Activated gamma-delta T cell (primary cell): ENCODE measurements around the gene NFKBIL1.
"Not testable (repeated sequence)": the region's sequence is repeated elsewhere in the genome, so short reads cannot be mapped to it uniquely, and the experiment has no call there.

ENCODE experiments used
- DNase-seq: peaks from one replicate; lab custom pipeline; 2025; lab: John Stamatoyannopoulos, UW

The NFKBIL1 gene

DNA sequence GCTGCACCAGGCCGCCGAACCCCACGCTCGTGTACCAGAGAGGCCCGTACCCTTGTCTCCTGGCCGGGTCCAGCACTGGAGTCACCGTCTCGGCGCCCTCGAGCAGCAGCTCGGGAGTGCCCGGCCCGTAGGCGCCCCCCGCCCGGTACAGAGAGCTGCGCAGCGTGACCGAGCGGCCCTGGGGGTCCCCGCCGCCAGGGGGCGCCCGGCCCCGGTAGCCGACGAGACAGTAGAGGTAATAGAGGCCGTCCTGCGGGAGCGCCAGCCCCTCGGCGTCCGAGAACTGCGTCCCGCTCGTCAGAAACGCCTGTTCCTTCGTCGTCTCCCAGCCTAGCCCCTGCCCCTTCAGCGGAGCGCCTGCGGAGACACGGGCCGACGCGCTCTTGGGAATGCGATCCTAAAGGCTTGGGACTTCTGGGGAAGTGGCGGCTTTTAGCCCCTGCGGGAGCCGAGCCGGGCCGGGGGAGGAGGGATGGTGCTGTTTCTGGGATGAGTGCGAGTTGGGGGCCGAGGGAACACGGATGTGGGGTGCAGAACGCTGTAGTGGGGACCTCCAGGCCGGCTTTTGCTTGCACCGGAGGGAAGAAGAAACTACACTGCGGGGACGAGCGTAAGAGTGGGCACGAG is 33.5 kb downstream of the NFKBIL1 start:
- DNase-seq: peak; percentile 83

- no peak for DNase-seq
Measured at GRCh38 chr6:31581434-31582229, 34.2 kb downstream of the NFKBIL1 start.

DNA sequence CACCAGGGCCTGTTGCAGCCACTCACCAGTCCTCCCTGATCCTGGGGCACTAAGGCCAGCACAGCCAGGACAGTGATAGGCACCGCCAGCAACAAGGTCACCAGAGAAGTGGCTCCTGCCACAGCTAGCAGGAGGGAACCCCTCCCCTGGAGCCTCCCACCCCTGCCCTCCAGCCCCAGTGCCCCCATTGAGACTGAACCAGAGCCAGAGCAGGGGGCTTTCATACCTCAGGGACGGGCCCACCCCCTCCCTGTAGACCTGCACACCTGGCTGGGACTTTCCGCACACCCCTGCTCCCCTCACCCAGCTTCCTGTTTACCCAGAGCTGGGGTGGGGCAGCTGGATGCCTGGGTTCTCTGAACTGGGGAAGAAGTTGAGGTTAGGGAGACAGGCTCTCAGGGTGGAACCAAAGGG is 34.8 kb downstream of the NFKBIL1 start, which contains the start of gene LTB:
Gene LTB, minus strand, starts transcription at position 195 of the 414 bp plus-strand sequence. Its CDS starts 7 bp downstream, at position 188.
- no peak for DNase-seq

- no peak for DNase-seq
Measured at GRCh38 chr6:31585491-31585890, 38.1 kb downstream of the NFKBIL1 start.

GRCh38 chr6:31586008-31586407 is 38.6 kb downstream of the NFKBIL1 start, which contains the start of gene LST1:
Gene LST1, plus strand, starts transcription at chr6:31586277. Its CDS starts 1,023 bp downstream, at chr6:31587300.
- no peak for DNase-seq

DNA sequence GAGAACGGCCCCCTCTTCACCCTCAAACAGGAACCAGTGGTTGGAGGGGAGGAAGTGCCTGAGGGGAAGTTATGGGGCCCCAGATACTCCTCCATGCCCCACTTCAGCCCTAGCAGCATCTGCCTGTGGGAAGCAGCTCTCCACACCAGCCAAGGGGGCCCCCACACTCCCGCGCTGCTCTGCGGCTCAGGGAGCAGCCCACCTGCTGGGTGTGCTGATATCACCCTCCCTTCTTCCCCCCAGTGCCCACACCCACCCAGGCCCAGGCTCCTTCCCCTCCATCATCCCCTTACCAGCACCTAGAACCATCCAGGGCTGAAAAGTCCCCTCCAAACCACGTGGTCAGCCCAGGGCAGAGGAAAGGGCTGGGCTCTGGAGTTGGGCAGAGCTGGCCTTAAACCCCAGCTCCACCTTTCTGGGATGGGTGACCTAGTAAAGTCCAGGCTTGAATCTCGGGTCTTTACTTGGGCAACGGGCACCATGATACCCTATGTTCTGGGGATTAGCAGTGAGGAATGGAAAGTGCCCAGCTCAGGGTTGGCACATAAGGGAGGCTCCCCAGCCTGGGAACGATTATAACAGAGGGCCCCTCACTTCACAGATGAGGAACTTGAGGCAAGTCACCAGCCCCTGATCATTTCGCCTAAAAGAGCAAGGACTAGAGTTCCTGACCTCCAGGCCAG is 39.3 kb downstream of the NFKBIL1 start:
- DNase-seq: no peak

DNA sequence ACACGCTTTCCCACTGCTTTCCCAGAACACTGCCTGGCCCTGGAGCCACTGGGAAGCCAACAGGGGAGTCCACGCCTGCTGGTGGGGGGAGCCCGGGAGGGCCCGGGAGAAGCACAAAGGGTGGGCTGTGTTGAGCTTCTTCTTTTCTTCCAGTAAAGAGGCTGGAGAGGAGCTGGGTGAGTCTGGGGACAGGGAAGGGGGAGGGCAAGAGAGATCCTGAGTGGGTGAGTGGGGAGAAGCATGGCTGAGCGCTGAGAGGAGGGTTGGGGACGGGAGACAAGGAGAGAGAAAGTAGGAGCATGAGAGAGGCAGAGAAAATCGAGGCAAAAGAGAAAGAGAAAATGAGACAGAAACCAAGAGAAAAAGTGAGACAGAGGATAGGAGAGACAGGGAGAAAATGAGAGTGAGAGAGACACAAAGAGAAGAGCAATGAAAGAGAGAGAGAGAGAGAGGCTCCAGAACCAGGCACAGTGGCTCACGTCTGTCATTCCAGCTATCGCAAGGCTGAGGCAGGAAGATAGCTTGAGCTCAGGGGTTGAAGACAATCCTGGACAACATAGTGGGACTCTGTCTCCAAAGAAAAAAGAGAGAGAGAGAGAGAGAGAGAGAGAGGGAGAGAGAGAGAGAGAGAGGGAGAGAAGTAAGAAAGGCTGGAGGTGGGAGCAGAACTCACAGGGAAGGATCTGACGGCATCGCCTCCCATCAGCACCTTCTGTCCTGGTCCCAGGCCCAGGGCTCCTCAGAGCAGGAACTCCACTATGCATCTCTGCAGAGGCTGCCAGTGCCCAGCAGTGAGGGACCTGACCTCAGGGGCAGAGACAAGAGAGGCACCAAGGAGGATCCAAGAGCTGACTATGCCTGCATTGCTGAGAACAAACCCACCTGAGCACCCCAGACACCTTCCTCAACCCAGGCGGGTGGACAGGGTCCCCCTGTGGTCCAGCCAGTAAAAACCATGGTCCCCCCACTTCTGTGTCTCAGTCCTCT is 40.7 kb downstream of the NFKBIL1 start:
- DNase-seq: no peak

- no peak for DNase-seq
Measured at GRCh38 chr6:31588871-31589650, 41.7 kb downstream of the NFKBIL1 start.

DNA sequence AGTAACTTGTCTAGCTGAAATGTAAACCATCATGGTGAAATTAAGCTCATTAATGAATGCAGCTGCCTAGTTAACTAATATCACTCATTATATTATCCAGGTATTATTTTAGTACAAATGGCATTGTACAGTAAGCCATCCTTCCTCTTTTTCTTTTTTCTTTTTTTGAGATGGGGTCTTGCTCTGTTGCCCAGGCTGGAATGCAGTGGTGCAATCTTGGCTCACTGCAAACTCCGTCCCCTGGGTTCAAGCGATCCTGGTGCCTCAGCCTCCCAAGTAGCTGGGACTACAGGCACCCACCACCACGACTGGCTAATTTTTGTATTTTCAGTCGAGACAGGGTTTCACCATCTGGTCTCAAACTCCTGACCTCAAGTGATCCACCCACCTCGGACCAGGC is 43.3 kb downstream of the NFKBIL1 start:
- not testable (repeated sequence) for DNase-seq

GRCh38 chr6:31592396-31592771 is 45.0 kb downstream of the NFKBIL1 start:
- no peak for DNase-seq

- DNase-seq: no peak
Measured at GRCh38 chr6:31597006-31597405, 49.6 kb downstream of the NFKBIL1 start.

DNA sequence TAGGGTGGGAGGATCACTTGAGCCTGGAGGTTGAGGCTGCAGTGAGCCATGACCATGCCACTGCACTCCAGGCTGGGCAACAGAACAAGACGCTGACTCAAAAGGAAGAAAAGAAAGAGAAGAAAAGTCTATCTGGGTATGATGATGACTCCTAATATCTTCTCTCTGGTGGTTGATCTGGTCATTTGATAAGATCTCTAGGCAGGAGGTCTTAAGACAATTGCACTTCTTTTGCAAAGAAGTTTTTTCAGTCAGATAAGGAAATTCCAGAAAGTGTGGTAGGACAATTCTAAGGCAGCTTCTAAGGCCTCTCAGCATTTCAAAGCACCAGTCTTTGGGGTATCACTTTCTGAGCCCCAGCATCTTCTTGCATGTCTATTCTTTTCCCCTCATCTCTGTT is 59.9 kb downstream of the NFKBIL1 start:
- no peak for DNase-seq
